ENCODE measurements around the gene PTGER3.

Gene PTGER3

DNA sequence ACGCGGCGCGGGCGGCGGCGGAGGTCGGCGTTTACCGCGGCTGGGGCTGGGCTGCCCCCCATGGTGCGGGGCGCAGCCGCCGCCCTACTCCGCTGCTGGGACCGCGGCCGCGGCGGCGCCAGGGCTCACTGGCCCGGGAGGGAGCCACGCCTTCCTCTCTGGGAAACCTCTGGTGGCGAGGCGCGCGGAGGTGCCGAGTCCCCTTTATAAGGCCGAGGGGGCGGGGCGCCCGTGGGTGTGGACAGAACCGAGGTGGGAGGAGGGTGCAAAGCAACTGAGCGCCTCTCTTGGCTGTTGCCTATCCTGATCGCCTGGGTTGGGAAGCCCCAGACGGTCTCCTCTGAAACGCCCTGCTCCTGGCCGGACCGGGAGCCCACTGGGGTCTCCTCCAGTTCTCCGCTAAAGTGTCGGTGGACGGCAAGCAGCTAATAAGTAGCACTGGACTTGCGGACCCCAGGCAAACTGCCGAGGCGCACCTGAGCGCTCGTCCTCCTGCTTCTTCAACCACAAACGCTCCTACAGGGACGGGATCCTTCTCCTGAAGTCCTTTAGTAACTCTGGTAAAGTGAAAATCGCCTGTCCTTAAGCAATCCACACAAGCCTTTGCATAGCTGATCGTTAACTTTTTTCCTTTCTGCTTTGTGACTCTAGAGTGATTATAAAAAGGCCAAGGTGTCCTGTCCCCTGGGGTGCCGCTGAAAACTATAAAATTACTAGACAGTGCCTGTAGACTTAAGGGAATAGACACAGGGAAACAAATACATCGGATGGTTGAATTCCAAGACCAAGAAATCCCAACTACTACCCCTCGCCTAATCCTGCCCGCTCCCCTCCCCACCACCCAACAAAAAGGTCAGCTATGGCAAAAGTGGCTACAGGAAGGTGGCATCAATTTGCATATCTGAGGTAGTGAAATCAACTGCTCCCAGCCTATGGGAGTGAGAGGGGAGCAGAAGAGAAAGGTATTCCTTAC lies at the start of gene PTGER3:
TSS of gene PTGER3 (minus strand) at position 182 of the 973 bp plus-strand sequence. CDS start 239 bp downstream, outside the sequence.
- DNase-seq, result no peak

DNA sequence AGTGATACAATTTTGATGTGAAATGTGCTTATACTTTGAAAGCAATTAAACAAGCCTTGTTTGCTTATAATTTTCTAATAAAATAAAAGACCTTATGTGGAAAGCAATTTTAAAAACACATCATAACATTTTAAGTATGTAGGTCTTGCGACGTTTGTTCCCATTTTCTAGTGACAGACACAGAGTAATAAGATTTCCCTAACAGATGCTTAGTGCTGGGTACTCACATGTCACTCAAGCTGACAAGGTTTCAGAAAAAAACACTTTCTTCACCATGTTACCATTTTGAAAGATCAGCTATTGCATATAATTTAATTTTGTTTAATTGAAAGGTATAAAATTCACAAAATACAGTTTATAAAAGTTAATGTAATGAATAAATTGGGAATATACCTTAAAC lies 47.3 kb upstream of the PTGER3 start:
- no peak for DNase-seq

DNA sequence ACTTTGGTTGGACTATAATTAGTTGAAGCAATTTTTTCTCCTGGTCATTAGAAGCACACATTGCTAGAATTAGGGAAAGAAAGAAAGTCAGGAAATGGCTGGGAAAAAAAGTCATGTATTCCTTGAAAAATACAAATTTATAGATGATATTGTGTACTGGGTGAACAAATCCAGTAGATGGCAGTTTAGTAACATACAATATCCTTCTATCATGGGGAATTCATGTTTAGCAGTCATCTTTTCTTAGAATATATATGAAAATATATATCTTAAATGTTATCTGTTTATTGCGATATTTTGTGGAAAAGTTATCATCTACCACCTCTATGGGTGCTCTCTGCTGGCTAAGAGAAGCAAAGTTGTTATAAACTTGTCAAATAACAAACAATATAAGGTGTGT lies 46.3 kb upstream of the PTGER3 start:
- DNase-seq, result no peak

DNA sequence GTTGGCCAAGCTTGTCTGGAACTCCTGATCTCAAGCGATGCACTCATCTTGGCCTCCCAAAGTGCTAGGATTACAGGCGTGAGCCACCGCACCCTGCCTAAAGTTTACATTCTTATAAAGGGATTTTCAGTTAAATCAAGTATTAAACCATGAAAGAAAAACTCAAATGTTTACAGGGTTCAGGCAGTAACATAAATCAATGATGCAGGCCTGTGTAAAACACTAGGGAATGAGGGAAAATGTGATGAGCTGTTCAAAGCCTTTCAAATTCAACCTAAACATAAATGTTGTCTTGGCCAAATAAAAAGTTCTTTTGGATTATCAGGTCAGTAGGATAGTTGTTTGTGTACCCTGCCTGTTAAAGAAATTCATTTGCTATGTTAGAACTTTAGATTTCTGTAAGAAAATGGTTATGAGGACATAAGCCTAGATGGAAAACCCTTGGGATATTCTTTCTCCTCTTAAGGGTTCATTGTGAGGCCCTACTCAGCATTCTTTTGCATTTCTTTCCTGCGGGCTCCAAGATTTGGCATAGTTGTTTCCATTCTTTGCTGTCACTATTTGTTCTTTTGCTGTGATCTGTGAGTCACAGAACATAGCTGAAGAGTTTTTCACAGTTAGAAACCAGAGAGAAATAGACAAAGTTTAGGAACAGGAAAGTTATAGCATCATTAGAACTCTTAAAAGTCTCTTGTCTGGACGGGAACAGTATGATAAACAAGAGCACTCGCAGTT lies 42.1 kb upstream of the PTGER3 start:
- DNase-seq, result no peak

DNA sequence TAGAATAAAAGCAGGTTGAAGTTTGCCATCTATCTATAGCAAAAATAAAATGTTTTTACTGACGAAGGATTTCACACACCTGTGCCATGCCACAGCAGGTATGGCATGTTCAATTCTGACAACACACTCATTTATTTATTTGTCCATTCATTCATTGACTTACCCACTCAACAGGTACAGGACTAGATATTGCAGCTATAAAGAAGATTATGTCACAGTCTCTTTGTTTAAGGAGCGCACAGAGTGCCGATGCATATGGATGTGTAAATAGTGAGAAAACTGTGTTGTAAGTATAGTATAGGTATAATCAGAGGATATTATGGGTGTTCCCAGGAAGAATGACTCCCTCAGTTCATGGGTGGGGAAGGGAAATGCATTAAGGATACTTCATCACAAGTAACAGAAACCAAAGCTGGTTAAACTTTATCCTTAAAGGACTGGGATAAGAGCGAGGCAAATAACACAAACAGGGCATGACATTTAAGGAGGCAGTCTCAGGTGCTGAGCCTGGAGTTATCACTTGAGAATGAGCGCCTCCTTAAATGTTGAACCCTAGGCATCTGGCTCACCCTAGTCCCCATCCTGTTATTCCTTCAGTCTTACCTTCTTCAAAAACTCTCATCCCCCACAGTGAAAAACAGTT lies 41.1 kb upstream of the PTGER3 start:
- DNase-seq, result no peak

DNA sequence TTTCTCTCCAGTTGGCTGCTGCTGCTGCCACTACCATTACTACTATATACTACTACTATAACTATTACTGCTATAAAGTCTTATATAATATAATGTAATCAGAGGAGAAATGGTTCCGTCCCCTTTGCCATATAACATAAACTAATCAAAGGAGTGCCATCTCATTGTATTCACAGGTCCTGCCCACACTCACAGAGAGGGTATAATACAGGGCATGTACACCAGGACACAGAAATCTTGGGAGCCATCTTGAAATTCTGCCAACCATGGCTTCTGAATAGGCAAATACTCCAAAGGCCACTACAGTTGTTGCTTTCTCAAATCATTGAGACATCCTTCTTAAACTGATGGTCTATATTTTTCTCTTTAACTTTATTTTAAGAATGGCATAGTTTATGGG lies 40.1 kb upstream of the PTGER3 start:
- no peak for DNase-seq

DNA sequence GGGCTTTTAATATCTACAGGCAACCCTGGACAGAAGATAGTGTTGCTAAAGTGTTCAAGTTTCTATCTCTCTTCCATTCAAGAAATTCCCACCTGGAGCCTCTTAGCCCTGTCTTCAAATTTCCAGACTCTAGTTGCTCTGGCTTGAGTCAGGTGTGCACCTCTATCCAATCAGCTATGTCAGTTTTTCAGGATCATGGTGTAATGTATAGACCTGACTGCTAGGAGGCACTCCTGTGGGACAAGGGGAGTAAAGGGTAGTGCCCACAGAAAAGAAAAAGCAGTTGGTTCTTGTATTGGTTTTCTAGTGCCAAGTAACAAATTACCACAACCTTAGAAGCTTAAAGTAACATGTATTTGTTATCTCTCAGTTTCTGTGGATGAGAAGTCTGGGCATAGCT lies 39.4 kb upstream of the PTGER3 start:
- DNase-seq, result no peak

DNA sequence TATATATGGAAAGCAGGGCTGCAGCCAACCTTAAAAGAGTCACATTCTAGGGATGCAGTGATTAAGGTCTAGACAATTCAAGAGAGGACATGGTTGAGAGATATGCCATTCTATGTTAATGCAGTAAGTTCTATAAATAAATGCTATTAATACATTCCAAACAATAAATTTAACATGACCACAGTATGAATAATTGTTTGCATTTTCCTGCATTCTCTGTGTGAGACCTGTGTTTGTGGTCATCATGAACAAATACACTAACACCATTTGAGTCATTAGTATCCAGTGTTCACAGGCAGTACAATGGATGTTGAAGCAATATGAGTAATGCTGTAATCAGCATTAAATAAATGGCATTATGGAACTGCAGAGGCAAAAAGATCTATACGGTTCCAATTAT lies 38.7 kb upstream of the PTGER3 start:
- DNase-seq, result no peak

DNA sequence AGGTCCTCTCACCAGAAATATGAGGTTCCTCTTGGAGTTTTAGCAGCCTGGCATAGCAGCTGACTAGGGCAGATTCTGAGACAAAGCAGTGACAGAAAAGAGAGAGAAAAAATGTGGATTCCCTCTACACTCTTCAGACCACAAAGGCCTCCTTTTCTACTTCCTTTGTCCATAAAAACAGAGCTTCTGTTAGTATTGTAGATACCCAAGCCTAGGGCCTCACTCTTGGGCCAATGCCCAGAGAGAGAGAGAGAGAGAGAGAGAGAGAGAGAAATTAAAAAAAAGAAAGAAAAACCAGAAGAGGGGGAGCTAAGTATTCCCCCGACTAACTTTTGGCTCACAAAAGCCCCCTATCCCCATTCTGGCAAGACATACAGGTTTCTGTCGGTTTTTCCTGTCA lies 35.7 kb upstream of the PTGER3 start:
- no peak for DNase-seq

DNA sequence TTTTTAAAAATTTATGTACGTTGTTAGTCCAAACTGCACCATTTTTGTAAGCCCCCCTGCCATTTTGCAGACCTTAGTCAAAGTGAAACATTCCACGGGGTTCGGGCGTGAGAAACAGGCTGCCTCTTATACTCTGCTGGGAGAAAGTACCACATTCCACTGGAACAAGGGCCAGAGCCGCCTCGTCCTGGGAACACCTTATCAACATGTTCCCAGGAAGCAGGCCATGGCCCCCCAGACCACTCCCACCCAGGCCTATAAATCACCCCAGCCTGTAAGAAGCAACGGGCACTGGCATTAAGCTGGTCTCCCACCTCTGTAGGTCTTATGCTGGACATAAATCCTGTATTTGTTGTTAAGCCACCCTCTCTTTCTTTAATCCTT lies 34.1 kb upstream of the PTGER3 start:
- no peak for DNase-seq

DNA sequence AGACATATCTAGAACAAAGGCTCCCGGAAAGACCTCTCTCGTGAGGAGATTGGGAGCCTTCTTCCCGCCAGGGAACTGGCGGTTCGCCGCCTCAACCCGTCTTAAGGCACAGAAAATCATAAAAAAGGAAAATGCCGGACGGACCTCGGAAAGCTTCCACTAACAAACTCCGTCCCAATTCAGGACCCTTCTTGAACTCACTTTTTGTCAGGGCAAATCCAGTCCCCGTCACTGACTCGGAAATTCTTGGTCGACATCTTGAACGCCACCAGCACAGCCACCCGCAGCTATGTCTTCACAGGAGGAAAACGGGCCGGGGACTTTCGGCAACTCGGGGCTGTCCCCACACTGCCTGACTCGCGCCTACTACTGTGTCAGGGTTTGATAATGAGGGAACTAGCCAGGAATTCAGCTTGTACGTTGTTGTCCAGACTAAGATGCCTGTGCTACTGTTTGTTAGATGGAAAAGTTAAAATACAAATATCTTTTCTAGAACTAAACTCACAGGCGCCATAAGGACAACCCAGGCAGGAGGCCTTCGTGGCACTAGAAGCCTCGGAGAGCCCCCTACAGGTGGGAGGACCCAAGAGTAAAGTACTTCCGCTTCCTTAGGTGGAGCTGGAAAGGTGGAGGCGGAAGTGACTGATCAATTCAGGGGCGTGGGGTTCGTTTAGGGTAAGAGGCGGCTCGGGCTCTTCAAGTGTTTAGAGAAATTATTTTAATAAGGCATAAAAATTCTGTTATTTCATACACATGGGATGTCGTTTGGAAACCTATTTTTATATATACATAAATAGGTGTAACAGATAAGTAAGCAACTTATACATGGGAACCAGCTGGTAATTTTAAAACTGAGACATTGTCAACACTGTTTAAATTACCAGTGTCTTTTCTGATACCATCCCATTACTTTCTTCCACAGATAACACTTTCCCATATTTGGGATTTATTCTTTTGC lies 33.4 kb upstream of the PTGER3 start, which contains the start of gene ZRANB2:
TSS of gene ZRANB2 (minus strand) at position 297 of the 958 bp plus-strand sequence. CDS start at position 257, 40 bp downstream.
- DNase-seq, result peak; percentile 95

DNA sequence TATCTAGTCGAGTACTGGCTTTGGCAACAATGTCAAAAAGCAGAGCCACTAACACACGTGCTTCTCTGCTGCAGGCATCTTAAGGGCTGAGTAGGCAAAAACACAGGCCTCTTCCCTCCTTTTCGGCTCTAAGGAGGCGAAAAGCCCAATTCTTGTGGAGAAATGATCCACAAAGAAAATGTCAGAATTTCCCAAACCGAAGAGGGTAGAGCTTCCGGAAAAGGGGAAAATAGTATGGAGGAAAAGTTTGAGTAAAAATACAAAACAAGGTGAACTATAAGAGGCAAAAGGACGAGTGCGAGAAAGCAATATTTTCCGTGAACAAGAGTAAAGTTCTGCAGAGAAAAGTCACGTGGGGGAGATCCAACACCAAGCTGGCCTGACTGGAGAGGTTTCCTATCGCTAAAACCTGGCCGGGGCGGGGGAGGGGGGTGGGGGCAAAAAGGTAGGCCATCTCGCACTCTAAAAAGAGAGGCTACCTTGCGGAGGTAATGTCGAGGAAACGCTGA lies 32.7 kb upstream of the PTGER3 start:
- no peak for DNase-seq

DNA sequence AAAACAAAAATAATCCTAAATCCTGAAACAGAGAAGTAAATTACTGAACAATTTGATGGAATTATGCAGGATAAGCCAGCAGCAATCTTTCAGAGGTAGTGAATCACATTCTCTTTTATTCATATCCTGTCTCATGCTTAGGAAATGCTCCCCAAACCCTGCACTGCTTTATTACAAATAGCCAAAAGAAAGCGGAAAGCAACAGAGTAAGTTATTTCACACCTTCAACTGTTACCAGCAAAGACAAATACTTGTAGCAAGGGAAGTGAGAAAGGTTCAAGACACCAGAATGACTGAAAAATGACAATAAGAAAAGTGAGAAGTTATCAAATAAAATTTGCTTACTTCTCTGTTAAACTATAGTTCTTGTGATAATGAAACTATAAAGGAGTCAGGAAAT lies 27.1 kb upstream of the PTGER3 start:
- DNase-seq, result no peak

DNA sequence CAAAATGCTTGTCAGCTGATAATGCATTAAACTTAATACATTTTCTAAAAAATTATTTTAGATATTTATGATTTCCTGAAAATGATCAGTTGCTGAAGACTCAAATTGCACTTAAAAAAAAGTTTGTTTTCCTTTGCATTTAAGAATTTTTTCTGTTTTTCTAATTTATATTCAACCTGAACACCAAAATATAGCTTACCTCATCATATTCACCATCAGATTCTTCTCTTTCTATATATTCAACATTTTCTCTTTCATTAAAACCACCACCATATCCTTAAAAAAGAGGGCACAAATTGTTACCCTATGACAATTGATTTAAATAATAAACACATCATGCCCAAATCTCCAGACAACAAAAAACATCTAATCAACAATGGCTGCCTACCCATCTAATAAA lies 24.7 kb upstream of the PTGER3 start:
- DNase-seq, result no peak

DNA sequence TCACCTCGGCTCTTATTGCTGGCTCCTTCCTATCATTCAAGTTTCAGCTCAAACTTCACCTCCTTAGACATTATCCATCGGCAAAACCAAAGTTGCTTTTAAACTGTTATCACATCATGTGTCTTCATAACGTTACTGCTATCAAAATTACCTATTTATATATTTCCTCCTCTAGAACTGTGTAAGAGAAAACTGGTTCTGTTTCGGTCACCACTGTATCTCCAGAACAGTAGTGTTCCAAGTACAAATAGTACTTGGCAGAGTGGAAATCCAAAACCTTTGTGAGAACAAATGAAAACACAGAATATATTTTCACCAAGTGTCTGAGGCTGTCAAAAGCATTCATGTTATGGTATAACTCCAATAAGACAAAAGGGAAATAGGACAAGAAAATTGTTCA lies 24.1 kb upstream of the PTGER3 start:
- no peak for DNase-seq

DNA sequence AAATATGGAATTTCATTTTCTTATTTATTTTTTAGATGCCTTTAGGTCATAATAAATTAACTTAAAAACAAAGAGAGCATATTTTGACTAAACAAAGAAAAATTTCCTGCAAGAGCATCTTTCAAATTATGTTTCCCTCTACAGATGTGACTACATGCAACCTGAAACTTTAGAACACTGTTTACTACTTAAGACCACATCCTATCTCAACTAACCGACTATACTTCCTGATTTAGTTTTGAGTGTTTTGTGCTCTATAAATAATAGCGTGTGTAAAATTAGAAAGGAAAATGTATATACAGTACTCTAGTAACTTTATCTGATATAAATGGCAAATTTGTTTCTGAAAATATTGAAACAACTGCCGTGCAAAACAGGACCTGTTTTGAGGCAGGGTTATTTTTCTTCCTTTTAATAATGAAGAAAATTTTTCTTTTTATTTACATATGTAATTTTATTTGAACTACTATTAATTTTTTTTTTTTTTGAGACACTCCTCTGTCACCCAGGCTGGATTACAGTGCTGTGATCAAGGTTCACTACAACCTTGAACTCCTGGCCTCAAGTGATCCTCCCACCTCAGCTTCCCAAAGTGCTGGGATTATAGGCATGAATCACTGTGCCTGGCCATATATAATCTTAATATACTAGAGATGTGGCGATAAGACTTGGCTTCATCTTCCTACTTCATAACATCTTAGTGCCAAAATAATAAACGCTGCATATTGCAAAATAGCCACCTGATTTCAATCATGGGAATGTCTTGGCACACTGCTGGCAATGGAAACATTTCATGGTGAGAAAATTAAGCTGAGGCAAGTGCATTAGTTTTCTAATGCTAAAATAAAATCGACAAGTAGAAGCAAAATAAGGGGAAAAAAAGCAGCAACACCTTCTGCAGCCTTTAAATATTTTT lies 21.0 kb upstream of the PTGER3 start:
- no peak for DNase-seq

DNA sequence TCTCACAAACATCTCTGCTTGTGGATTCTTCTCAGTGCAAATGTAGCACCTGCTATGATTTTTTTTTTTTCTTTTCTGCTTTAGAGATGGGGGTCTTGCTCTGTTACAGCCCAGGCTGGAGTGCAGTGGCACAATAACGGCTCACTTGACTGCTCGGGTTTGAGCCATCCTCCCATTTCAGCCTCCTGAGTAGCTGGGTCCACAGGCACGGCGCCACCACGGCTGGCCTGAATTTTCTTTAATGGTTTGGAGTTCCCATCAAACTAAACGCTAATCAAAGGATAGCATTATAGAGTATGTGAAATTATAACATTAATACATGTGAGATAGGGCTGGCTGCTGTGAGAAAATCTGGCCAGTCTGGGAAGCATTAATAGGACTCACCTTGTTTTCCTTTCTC lies 7.2 kb upstream of the PTGER3 start:
- no peak for DNase-seq

DNA sequence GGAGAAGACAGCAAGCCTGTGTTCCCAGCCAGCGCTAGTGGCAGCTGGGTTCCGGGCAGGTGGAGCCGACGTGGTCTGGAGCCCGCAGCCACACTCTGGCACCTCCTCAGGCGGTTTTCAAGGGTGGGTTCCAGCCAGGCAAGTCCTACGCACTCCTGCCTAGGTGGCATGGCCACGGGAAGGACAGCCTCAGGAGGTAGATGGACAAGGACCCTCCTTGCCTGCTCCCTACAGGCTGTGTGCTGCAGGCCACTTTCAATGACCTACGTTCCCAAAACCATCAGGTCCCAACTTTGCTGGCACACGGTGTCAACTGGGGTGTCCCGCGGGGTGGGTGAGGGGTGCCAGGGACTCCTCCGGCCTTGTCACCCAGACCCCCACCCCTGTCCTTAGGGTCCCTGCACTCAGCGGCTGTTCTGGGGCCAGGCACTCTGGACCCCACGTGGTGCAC lies 6.7 kb upstream of the PTGER3 start:
- DNase-seq, result no peak

DNA sequence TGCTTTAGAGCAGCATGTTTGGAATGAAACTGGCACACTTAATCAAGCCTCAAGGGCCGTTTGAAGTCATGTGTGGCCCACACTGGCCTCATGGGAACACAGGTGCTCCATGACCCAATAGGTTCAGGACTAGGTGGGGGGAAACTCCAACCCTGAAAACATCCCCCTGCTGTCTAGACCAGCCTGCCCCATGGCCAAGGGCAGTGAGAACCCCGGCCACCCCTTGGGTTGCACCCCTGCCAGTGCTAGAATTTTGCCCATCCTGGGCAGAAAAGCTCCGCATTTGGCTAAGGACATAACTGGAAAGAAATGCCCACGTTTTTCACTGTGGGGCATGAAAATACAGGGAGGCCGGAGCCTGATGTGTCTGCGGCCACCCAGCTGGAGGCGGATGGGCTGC lies 6.1 kb upstream of the PTGER3 start:
- no peak for DNase-seq

DNA sequence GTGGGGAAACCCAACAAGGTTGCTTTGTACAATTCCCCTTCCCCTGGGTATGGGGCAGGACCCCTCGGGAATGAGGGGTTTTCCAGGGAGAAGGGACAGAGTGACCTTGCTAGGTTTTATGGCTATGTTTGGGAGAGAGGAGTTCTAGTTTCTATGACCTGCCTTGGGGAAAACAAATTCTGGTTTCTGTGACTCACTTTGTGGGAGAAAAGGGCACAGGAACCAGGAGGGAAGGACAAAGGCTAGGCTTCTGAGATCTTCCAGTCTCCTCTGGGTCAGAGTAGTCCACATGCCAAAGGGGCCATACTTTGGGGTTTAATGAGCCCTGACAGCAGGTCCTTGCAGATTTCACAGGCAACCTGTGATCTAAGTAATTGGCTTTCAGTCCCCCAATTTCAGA lies 5.5 kb upstream of the PTGER3 start:
- DNase-seq, result no peak

Data from NCI-H1417 treated with DMSO at 0.1 percent for 48 hours (cell line).